Rectal smooth muscle tissue (tissue), 1 donor: Measurements from ENCODE around the gene TDRD7.

Experiments
- H3K27ac ChIP-seq: one replicate; pipeline ENCODE4 v1.7.0; 2013; ENCODE audit warnings: low read depth, low read length, inconsistent platforms
- H3K27me3 ChIP-seq: one replicate; pipeline ENCODE4 v1.7.0; 2013; ENCODE audit warnings: low read length; ENCODE audit not compliant: control insufficient read depth, insufficient read depth
- H3K36me3 ChIP-seq: one replicate; pipeline ENCODE4 v1.7.0; 2013; ENCODE audit warnings: low read length; ENCODE audit not compliant: control insufficient read depth, insufficient read depth
- H3K4me1 ChIP-seq: one replicate; pipeline ENCODE4 v1.7.0; 2013; ENCODE audit warnings: low read length; ENCODE audit not compliant: control insufficient read depth, insufficient read depth
- H3K4me3 ChIP-seq: one replicate; pipeline ENCODE4 v1.7.0; 2013; ENCODE audit warnings: low read length
- H3K9ac ChIP-seq: one replicate; pipeline ENCODE4 v1.7.0; 2013; ENCODE audit warnings: low read length

TDRD7 gene

DNA sequence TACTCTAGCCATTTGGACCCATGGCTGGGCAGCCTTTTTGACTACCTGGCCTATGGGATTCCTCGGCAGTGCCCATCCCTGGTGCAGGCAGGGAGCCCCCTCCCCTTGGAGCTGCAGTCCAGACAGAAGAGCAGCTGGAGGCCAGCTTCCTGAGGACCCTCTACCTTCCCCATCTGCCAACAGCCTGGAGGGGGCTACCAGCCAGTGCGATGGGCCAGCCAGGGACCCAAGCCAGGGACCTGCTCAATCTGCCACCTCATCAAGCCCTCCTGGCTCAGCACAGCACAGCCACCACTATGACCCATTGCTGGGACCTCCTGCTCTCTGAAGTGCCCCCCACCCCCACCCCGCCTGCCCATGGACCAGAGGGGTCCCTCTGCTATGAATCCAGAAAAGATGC, 22.6 kb upstream of the TDRD7 start:
- H3K9ac ChIP-seq, result no peak overlapping the region
- no peaks in the 10 kb centered on the region for H3K4me1 ChIP-seq
- no peak overlapping the region for H3K4me3 ChIP-seq
- H3K27ac ChIP-seq, result no peak overlapping the region
- H3K27me3 ChIP-seq, result peaks cover 5% of the 10 kb centered on the region
- no peaks in the 10 kb centered on the region for H3K36me3 ChIP-seq

DNA sequence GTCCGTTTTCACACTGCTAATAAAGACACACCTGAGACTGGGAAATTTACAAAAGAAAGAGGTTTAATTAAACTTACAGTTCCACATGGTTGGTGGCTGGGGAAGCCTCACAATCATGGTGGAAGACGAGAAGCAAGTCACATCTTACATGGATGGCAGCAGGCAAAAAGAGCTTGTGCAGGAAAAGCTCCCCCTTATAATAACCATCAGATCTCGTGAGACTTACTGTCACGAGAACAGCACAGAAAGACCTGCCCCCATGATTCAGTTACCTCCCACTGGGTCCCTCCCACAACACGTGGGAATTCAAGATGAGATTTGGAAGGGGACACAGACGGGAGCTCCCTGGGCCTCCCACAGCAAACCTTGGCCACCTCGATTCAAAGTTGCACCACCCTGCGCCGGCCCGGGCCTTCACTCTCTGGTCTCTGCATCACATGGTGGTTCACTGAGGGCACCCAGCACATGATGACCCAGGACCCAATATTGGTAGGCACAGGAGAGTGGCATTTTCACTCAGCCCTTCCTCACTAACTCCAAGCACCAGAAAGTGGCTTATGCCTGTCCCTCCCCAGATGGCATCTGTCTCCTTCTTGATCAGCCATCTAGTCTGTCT, 21.0 kb upstream of the TDRD7 start:
- Histone ChIP-seq H3K36me3 (no peaks in the 10 kb centered on the region), H3K4me1 (no peaks in the 10 kb centered on the region), H3K9ac (no peak overlapping the region), H3K4me3 (no peak overlapping the region), H3K27me3 (peaks cover 5% of the 10 kb centered on the region), H3K27ac (no peak overlapping the region)

DNA sequence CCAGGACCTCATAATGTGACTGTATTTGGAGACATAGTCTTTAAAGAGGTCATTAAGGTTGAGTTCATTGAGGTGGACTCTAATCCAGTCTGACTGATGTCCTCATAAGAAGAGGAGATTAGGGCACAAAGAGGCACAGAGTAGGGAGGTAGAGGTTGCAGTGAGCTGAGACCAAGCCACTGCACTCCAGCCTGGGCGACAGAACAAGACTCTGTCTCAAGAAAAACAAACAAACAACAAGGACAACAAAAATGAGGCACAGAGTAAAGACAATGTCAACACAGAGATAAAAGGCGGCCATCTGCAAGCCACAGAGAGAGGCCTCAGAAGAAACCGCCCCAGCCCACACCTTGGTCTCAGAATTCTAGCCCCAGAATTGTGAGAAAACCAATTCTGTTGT, 17.0 kb upstream of the TDRD7 start:
- Histone ChIP-seq H3K4me3 (no peak overlapping the region), H3K36me3 (no peaks in the 10 kb centered on the region), H3K9ac (no peak overlapping the region), H3K4me1 (no peaks in the 10 kb centered on the region), H3K27ac (no peak overlapping the region), H3K27me3 (no peaks in the 10 kb centered on the region)

- Histone ChIP-seq H3K27ac (no peak overlapping the region), H3K9ac (no peak overlapping the region), H3K27me3 (no peaks in the 10 kb centered on the region), H3K36me3 (no peaks in the 10 kb centered on the region), H3K4me1 (no peaks in the 10 kb centered on the region), H3K4me3 (no peak overlapping the region)
Measured at GRCh38 chr9:97395745-97396144, 16.2 kb upstream of the TDRD7 start.

- no peak overlapping the region for H3K9ac ChIP-seq
- H3K4me1 ChIP-seq, result no peaks in the 10 kb centered on the region
- no peak overlapping the region for H3K27ac ChIP-seq
Measured at GRCh38 chr9:97396256-97396655, 15.6 kb upstream of the TDRD7 start.

DNA sequence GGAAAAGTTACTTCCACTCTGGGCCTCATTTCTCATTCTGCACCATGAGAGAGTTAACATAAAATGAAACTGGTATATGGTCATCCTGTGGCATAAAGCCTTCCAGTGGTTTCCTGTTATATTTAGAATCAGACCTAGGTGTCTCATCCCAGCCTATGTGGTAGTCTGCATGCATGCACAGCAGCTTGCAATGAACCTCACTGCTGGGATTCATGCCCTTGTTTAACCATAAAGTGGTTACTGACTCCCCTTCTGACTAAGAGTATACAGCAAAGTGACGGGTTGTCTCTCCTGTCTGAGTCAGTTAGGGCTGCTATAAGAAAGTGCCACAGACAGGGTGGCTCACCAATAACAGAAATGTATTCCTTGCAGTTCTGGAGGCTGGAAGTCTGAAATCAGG, 14.7 kb upstream of the TDRD7 start:
- no peaks in the 10 kb centered on the region for H3K4me1 ChIP-seq
- no peak overlapping the region for H3K27ac ChIP-seq
- no peaks in the 10 kb centered on the region for H3K36me3 ChIP-seq
- no peaks in the 10 kb centered on the region for H3K27me3 ChIP-seq
- no peak overlapping the region for H3K4me3 ChIP-seq
- no peak overlapping the region for H3K9ac ChIP-seq

More at GRCh38 chr9:97396256-97396655, 15.6 kb upstream of the TDRD7 start:
- no peak overlapping the region for H3K4me3 ChIP-seq
- H3K27me3 ChIP-seq, result no peaks in the 10 kb centered on the region
- no peaks in the 10 kb centered on the region for H3K36me3 ChIP-seq

GRCh38 chr9:97398999-97399758, 12.7 kb upstream of the TDRD7 start:
- H3K36me3 ChIP-seq, result no peaks in the 10 kb centered on the region
- no peaks in the 10 kb centered on the region for H3K4me1 ChIP-seq
- no peak overlapping the region for H3K9ac ChIP-seq
- no peak overlapping the region for H3K27ac ChIP-seq
- no peaks in the 10 kb centered on the region for H3K27me3 ChIP-seq
- H3K4me3 ChIP-seq, result no peak overlapping the region

- H3K27me3 ChIP-seq, result no peaks in the 10 kb centered on the region
Measured at GRCh38 chr9:97403746-97404316, 8.1 kb upstream of the TDRD7 start.

DNA sequence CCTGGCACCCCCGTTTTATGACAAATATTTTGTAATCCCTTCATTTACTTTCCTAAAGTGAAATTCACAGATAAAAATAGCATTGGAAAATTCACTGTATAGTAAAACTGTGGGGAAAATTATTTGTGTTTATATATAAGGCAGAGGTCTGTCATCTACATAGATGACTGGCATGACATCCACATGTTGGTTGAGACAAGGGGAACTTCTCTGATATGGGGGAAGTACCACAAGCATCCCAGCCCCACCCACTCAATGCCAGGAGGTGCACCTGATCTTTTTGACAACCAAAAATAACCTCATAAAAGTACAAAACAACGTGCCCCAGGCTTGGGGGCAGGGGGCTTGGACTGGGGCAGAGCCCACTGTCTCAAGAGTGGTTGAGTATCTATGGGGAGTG, 6.3 kb upstream of the TDRD7 start:
- H3K36me3 ChIP-seq, result no peaks in the 10 kb centered on the region
- no peaks in the 10 kb centered on the region for H3K4me1 ChIP-seq
- H3K9ac ChIP-seq, result no peak overlapping the region
- no peak overlapping the region for H3K27ac ChIP-seq
- H3K4me3 ChIP-seq, result no peak overlapping the region
- H3K27me3 ChIP-seq, result no peaks in the 10 kb centered on the region

More at GRCh38 chr9:97403746-97404316, 8.1 kb upstream of the TDRD7 start:
- no peaks in the 10 kb centered on the region for H3K36me3 ChIP-seq
- H3K4me3 ChIP-seq, result no peak overlapping the region
- H3K9ac ChIP-seq, result no peak overlapping the region
- no peak overlapping the region for H3K27ac ChIP-seq
- H3K4me1 ChIP-seq, result no peaks in the 10 kb centered on the region

DNA sequence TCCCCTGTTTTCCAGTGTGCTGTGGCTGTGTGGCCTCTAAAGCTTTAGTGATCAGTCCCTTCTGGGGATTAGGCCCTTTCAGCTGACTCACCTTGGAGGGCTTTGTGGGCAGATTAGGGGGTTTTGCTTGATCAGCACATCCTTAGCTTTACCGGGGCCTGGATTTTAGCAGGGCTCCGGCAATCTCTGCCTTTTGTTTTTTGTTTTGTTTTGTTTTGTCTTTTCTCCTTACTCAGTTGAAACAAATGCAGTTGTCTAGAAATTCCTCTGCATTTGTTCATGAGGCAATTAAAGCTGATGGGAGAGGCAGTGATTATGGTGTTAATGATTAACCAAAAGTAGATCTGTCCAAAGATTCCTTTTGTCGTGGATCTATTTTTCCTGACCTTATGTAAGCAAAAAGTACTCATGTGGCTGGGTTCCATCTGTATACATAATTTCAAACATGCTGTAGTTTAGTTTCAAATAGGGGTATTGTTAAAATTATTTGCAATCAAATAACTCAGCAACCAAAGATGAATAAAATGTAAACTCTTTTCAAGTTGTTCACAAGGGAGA, 5.2 kb upstream of the TDRD7 start:
- H3K36me3 ChIP-seq, result no peaks in the 10 kb centered on the region
- no peak overlapping the region for H3K4me3 ChIP-seq
- H3K9ac ChIP-seq, result no peak overlapping the region
- H3K27me3 ChIP-seq, result no peaks in the 10 kb centered on the region
- H3K27ac ChIP-seq, result no peak overlapping the region
- no peaks in the 10 kb centered on the region for H3K4me1 ChIP-seq

- H3K9ac ChIP-seq, result no peak overlapping the region
- no peak overlapping the region for H3K27ac ChIP-seq
- no peaks in the 10 kb centered on the region for H3K27me3 ChIP-seq
- H3K4me1 ChIP-seq, result peaks cover 6% of the 10 kb centered on the region
- no peak overlapping the region for H3K4me3 ChIP-seq
- no peaks in the 10 kb centered on the region for H3K36me3 ChIP-seq
Measured at GRCh38 chr9:97408562-97408961, 3.3 kb upstream of the TDRD7 start.

GRCh38 chr9:97411440-97411788, 482 bp upstream of the TDRD7 start:
- H3K27ac ChIP-seq, result no peak overlapping the region
- H3K9ac ChIP-seq, result no peak overlapping the region
- peak overlapping the region; percentile 78 for H3K4me3 ChIP-seq
- peaks cover 6% of the 10 kb centered on the region for H3K4me1 ChIP-seq
- no peaks in the 10 kb centered on the region for H3K27me3 ChIP-seq
- H3K36me3 ChIP-seq, result no peaks in the 10 kb centered on the region
